ENCODE measurements around the gene EPN3. TPM values are rescaled to one million over a fixed set of nuclear protein-coding genes. Genes with fewer than 3 reads are reported as not detected.

EPN3 gene
- total RNA-seq, 4 donors from 2014 or later: 0.30 to 41.1 TPM; not detected in 2

- Histone ChIP-seq H3K27ac (no peak overlapping the region), H3K4me1 (peaks cover 0 to 17% of the 10 kb centered on the region in 2 donors), H3K9me3 (no peaks in the 10 kb centered on the region), H3K4me3 (no peak overlapping the region), H3K27me3 (peaks cover 0 to 6% of the 10 kb centered on the region in 2 donors), H3K36me3 (no peaks in the 10 kb centered on the region)
- intact Hi-C loops (cut with DNase I; ENCODE audit: low total_unique reads): no loop called here
- DNase-seq: no peak
- peak in 1 of 4 experiments; percentile 22 for TF ChIP-seq CTCF (IDR thresholded peaks at IDR 0.05)
- TF ChIP-seq POLR2A (IDR thresholded peaks at IDR 0.05): no peak
Measured at GRCh38 chr17:50534222-50534978, 1.9 kb downstream of the EPN3 start.

GRCh38 chr17:50534979-50535326, 2.4 kb downstream of the EPN3 start:
- Histone ChIP-seq H3K27me3 (peaks cover 0 to 6% of the 10 kb centered on the region in 2 donors), H3K9me3 (no peaks in the 10 kb centered on the region), H3K27ac (no peak overlapping the region), H3K4me1 (peaks cover 0 to 17% of the 10 kb centered on the region in 2 donors), H3K36me3 (no peaks in the 10 kb centered on the region), H3K4me3 (no peak overlapping the region)
- intact Hi-C loops (cut with DNase I; ENCODE audit: low total_unique reads): no loop called here
- TF ChIP-seq POLR2A (IDR thresholded peaks at IDR 0.05) (no peak), CTCF (IDR thresholded peaks at IDR 0.05) (no peak)
- DNase-seq: no peak

- no peak for TF ChIP-seq POLR2A (IDR thresholded peaks at IDR 0.05)
- no peak for TF ChIP-seq CTCF (IDR thresholded peaks at IDR 0.05)
- Histone ChIP-seq H3K4me3 (no peak overlapping the region), H3K9me3 (no peaks in the 10 kb centered on the region), H3K27ac (no peak overlapping the region), H3K36me3 (no peaks in the 10 kb centered on the region), H3K4me1 (peaks cover 0 to 17% of the 10 kb centered on the region in 2 donors), H3K27me3 (peaks cover 0 to 6% of the 10 kb centered on the region in 2 donors)
- intact Hi-C loops (cut with DNase I; ENCODE audit: low total_unique reads): no loop called here
- DNase-seq: no peak
Measured at GRCh38 chr17:50535407-50535806, 2.9 kb downstream of the EPN3 start.

GRCh38 chr17:50536683-50537646, 4.4 kb downstream of the EPN3 start:
- peaks cover 0 to 6% of the 10 kb centered on the region in 2 donors for H3K27me3 ChIP-seq
- H3K36me3 ChIP-seq: no peaks in the 10 kb centered on the region
- no peak overlapping the region for H3K27ac ChIP-seq
- H3K4me3 ChIP-seq: no peak overlapping the region
- no peaks in the 10 kb centered on the region for H3K9me3 ChIP-seq
- no peak for DNase-seq
- intact Hi-C loops (cut with DNase I; ENCODE audit: low total_unique reads): no loop called here
- peaks cover 0 to 23% of the 10 kb centered on the region in 2 donors for H3K4me1 ChIP-seq
- TF ChIP-seq POLR2A (IDR thresholded peaks at IDR 0.05) (no peak), CTCF (IDR thresholded peaks at IDR 0.05) (no peak)

All from uterus (tissue), 4 donors.